Stomach (tissue), 9 donors: ENCODE measurements around the gene THSD7B. TPM values are rescaled to one million over a fixed set of nuclear protein-coding genes. Genes with fewer than 3 reads are reported as not detected.

Source experiments
- DNase-seq, 2 donors: peaks; one replicate each; pipeline versions ENCODE4 v3.0.0 to v3.0.0-alpha.2; 2013 to 2019
- H3K27ac ChIP-seq, 5 donors: fragments of 200-600 bp in 4 of 5; sonication (generic) in 4 of 5; one replicate each; pipeline ENCODE4 v1.5.1; 2013 to 2019; ENCODE audit warnings: mild to moderate bottlenecking in 1 of 5, moderate library complexity in 1 of 5
- H3K27me3 ChIP-seq, 3 donors: fragments of 200-600 bp; sonication (generic); one replicate each; pipeline ENCODE4 v1.5.1; 2017 to 2019; ENCODE audit warnings: mixed run types in 1 of 3
- H3K36me3 ChIP-seq, 4 donors: fragments of 200-600 bp; sonication (generic); 1 replicate in 3 of 4; 2 replicates in 1 of 4; pipeline ENCODE4 v1.5.1; 2016 to 2019
- H3K4me1 ChIP-seq, 4 donors: fragments of 200-600 bp; sonication (generic); one replicate each; pipeline ENCODE4 v1.5.1; 2016 to 2019
- H3K4me3 ChIP-seq, 4 donors: fragments of 200-600 bp; sonication (generic) in 3 of 4; one replicate each; pipeline ENCODE4 v1.5.1; 2016 to 2019; ENCODE audit warnings: mild to moderate bottlenecking in 1 of 4
- H3K9me3 ChIP-seq, 4 donors: fragments of 200-600 bp; sonication (generic); one replicate each; pipeline ENCODE4 v1.5.1; 2016 to 2019
- EP300 ChIP-seq: sonication (generic); formaldehyde crosslinking; IDR thresholded peaks from one replicate; pipeline ENCODE4 v1.6.1; 2017; ENCODE audit warnings: antibody characterized with exemption
- POLR2A ChIP-seq, 4 donors: fragments of 450-650 bp; IDR thresholded peaks; one replicate each; pipeline ENCODE4 v1.6.1; 2016; ENCODE audit warnings: antibody characterized with exemption in 4 of 4, control low read depth in 2 of 4, mild to moderate bottlenecking in 1 of 4, moderate library complexity in 1 of 4
- POLR2AphosphoS5 ChIP-seq, 3 donors: sonication (generic); formaldehyde crosslinking; IDR thresholded peaks; one replicate each; pipeline ENCODE4 v1.6.1; 2016; ENCODE audit warnings: antibody characterized with exemption in 3 of 3
- WGBS, 5 donors: extraction: QIAGEN DNeasy Blood & Tissue Kit in 3 of 5; methylation state at CpG; one replicate each; pipeline versions ENCODE4 v1.1.5 to v1.1.7; 2013 to 2018; 5-methylcytosine and 5-hydroxymethylcytosine counted together
- intact Hi-C: fragments of 100-400 bp; cut with DNase I; formaldehyde crosslinking; loops from one replicate; pipeline ENCODE4 v1.15.1; 2023; ENCODE audit warnings: low total_unique reads
- polyA plus RNA-seq, 3 donors: library from polyadenylated mRNA; stranded (reverse); fragments of 200-250 nt; gene quantifications; one replicate each; pipeline ENCODE4 v1.2.3, GENCODE V29; 2013
- total RNA-seq, 5 donors: library from RNA; depleted of rRNA; stranded (reverse); fragments of >200 nt; gene quantifications; one replicate each; pipeline versions ENCODE4 v1.1.0 to v1.2.3, GENCODE V29; 2014 to 2016
- TF ChIP-seq, protein P1 (sequence below), 7 experiments: fragments of 450-650 bp in 4 of 7; fragments of 200-600 bp in 3 of 7; sonication (generic) in 3 of 7; IDR thresholded peaks; one replicate each; pipeline ENCODE4 v1.5.1; 2016 to 2019; ENCODE audit warnings: antibody characterized with exemption in 7 of 7, control low read depth in 2 of 7, mild to moderate bottlenecking in 1 of 7
- donor health status: healthy with polysubstance abuse.
- donor health status: Bipolar disorder and iron deficiency.
- donor health status: healthy.

THSD7B gene
- total and polyA plus RNA-seq, 8 donors: 0.05 to 4.4 TPM; not detected in 6

DNA sequence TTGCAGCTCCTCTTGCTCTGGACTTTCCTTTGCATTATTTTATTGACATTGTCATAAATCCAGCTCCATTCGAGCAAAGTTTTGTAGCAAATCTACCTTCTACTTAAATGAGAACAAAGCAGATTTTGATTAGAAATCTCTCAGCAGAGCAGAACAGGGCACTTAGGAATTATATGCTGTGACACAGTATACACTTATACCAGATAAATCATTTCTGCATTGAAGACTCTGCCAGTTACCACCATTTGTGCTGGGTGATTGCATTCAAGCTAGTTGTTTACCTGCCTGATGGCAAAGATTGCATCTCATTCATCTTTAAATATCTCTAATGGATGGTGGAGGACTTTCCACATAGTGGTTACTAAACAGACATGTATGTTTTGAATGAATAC is 757.3 kb downstream of the THSD7B start:
- no peaks in the 10 kb centered on the region for H3K9me3 ChIP-seq
- H3K27me3 ChIP-seq: no peaks in the 10 kb centered on the region
- intact Hi-C loops: no loop called here
- WGBS, 5 donors: 11 to 64% (median 39%) methylated on average over 1 of the region's 1 CpG
- no peak for DNase-seq
- no peaks in the 10 kb centered on the region for H3K4me1 ChIP-seq
- no peaks in the 10 kb centered on the region for H3K36me3 ChIP-seq
- no peak overlapping the region for H3K4me3 ChIP-seq
- H3K27ac ChIP-seq: no peak overlapping the region
- TF ChIP-seq POLR2AphosphoS5 (IDR thresholded peaks at IDR 0.05) (no peak), EP300 (no peak), POLR2A (IDR thresholded peaks at IDR 0.05) (no peak)
- TF ChIP-seq, protein P1, sequence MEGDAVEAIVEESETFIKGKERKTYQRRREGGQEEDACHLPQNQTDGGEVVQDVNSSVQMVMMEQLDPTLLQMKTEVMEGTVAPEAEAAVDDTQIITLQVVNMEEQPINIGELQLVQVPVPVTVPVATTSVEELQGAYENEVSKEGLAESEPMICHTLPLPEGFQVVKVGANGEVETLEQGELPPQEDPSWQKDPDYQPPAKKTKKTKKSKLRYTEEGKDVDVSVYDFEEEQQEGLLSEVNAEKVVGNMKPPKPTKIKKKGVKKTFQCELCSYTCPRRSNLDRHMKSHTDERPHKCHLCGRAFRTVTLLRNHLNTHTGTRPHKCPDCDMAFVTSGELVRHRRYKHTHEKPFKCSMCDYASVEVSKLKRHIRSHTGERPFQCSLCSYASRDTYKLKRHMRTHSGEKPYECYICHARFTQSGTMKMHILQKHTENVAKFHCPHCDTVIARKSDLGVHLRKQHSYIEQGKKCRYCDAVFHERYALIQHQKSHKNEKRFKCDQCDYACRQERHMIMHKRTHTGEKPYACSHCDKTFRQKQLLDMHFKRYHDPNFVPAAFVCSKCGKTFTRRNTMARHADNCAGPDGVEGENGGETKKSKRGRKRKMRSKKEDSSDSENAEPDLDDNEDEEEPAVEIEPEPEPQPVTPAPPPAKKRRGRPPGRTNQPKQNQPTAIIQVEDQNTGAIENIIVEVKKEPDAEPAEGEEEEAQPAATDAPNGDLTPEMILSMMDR (IDR thresholded peaks at IDR 0.05): no peak

DNA sequence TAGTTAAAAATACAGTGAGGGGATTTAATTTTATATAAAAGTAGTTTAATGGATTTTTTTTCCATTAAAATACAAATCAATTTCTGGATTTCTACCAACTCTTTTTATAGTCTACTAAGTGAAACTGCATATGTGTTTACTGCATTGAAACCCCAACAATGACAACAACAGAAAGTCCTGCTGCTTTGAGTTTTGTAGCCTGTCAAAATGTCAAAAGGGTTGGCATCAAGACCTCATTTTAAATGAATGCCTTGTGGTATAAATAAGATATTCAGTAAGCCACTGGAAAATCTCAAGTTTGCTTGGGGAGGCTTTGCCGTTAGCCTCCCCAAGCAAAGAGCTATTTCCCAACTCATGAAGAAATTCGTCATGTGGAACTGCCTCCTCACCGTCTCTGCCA is 758.6 kb downstream of the THSD7B start:
- H3K4me3 ChIP-seq: no peak overlapping the region
- no peak overlapping the region for H3K27ac ChIP-seq
- H3K9me3 ChIP-seq: no peaks in the 10 kb centered on the region
- 59 to 82% (median 68%) methylated on average over 3 of the region's 3 CpGs for WGBS, 5 donors
- no peaks in the 10 kb centered on the region for H3K27me3 ChIP-seq
- no peaks in the 10 kb centered on the region for H3K4me1 ChIP-seq
- intact Hi-C loops: no loop called here
- DNase-seq: no peak
- no peaks in the 10 kb centered on the region for H3K36me3 ChIP-seq
- TF ChIP-seq POLR2A (IDR thresholded peaks at IDR 0.05) (no peak), POLR2AphosphoS5 (IDR thresholded peaks at IDR 0.05) (no peak), EP300 (no peak)
- TF ChIP-seq, protein P1 (IDR thresholded peaks at IDR 0.05): no peak

DNA sequence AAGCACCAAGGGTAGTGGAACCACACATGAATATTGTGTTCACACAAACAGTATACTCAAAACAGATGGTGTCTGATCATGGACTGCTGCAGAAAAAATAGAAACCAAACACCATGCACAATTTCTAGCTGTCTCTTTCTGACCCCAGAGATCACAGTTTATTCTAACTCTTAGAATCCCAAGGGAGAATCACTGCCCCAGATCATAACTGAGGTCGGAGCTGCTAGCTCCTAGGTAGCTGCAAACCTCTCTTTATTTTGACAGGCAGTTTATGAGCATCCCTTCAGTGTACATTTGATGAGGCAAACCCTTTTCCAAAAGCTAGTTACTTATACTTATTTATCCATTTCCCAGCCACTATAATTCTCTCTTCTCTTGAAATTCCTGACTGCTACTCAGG is 759.8 kb downstream of the THSD7B start:
- no peak overlapping the region for H3K27ac ChIP-seq
- intact Hi-C loops: no loop called here
- 14 to 41% (median 28%) methylated on average over 1 of the region's 1 CpG for WGBS, 5 donors

DNA sequence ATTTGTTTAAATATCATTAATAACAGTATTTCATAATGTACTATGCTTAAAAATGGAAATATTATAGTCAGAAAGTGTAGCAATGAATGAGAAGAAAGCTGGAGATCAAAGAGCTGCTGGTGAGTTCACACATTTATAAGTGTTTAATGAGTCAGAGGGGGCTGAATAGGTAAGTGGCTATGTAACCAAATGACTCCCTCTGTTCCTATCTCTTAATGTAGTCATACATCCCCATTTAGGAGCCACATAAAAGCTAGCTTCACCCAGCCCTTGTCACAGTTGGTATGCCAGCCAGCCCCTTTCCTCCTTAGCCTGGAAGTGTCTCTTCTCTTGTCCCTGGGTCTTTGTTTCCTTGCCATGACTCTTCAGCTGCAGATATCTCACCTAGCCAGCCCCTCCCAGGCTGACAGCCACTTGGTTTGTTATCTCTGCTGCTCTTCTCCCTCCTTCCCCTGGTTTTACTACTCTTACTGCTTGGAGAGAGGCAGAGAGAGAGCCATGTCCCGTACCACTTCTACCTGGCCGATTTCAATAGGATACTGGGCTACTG is 760.4 kb downstream of the THSD7B start:
- Histone ChIP-seq H3K27me3 (no peaks in the 10 kb centered on the region), H3K27ac (no peak overlapping the region), H3K36me3 (no peaks in the 10 kb centered on the region), H3K4me1 (no peaks in the 10 kb centered on the region), H3K4me3 (no peak overlapping the region), H3K9me3 (no peaks in the 10 kb centered on the region)
- WGBS, 5 donors: 70 to 85% (median 77%) methylated on average over 2 of the region's 2 CpGs
- DNase-seq: no peak
- TF ChIP-seq, protein P1 (IDR thresholded peaks at IDR 0.05): no peak
- TF ChIP-seq POLR2A (IDR thresholded peaks at IDR 0.05) (no peak), POLR2AphosphoS5 (IDR thresholded peaks at IDR 0.05) (no peak), EP300 (no peak)
- intact Hi-C loops: no loop called here

More for the DNA sequence above, 759.8 kb downstream of the THSD7B start:
- Histone ChIP-seq H3K4me3 (no peak overlapping the region), H3K27me3 (no peaks in the 10 kb centered on the region), H3K36me3 (no peaks in the 10 kb centered on the region), H3K4me1 (no peaks in the 10 kb centered on the region), H3K9me3 (no peaks in the 10 kb centered on the region)
- no peak for DNase-seq
- TF ChIP-seq, protein P1 (IDR thresholded peaks at IDR 0.05): no peak
- TF ChIP-seq POLR2A (IDR thresholded peaks at IDR 0.05): no peak
